Epithelial cell of esophagus (primary cell): Measurements from ENCODE around the gene TFF2.

Source experiments
- DNase-seq: peaks from one replicate; pipeline ENCODE4 v3.0.0; 2010; ENCODE audit warnings: low read depth
- H3K4me3 ChIP-seq: 2 replicates; pipeline ENCODE4 v1.5.1; 2011; ENCODE audit warnings: mild to moderate bottlenecking, low read length, control low read depth
- TF ChIP-seq, protein P1 (sequence below): IDR thresholded peaks from 2 replicates; pipeline ENCODE4 v1.5.1; 2011; ENCODE audit warnings: low read depth, mild to moderate bottlenecking, low read length, control low read depth, inconsistent platforms; ENCODE audit not compliant: insufficient read depth; ENCODE audit errors: missing control alignments

The TFF2 gene

DNA sequence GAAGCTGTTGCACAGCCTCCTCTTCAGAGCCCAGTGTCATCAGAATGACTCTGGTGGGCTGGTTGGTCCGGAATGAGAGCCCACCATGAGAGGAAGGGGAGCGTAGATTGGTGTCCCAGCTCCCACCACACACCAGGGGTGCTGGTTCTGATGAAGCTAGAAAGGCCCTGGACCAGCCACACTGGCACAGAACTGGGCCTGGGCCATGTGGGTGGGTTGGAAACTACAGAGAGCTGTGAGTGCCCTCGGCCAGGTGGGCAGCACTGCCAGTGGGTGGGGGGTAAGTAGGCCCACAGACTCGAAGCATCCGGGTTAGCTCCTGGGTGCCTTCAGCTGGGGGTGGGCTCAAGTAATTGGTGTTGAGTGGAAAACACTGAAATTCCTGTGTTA is 27.2 kb upstream of the TFF2 start:
- TF ChIP-seq, protein P1, sequence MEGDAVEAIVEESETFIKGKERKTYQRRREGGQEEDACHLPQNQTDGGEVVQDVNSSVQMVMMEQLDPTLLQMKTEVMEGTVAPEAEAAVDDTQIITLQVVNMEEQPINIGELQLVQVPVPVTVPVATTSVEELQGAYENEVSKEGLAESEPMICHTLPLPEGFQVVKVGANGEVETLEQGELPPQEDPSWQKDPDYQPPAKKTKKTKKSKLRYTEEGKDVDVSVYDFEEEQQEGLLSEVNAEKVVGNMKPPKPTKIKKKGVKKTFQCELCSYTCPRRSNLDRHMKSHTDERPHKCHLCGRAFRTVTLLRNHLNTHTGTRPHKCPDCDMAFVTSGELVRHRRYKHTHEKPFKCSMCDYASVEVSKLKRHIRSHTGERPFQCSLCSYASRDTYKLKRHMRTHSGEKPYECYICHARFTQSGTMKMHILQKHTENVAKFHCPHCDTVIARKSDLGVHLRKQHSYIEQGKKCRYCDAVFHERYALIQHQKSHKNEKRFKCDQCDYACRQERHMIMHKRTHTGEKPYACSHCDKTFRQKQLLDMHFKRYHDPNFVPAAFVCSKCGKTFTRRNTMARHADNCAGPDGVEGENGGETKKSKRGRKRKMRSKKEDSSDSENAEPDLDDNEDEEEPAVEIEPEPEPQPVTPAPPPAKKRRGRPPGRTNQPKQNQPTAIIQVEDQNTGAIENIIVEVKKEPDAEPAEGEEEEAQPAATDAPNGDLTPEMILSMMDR = no peak
- DNase-seq = no peak
- H3K4me3 ChIP-seq = no peak overlapping the region

DNA sequence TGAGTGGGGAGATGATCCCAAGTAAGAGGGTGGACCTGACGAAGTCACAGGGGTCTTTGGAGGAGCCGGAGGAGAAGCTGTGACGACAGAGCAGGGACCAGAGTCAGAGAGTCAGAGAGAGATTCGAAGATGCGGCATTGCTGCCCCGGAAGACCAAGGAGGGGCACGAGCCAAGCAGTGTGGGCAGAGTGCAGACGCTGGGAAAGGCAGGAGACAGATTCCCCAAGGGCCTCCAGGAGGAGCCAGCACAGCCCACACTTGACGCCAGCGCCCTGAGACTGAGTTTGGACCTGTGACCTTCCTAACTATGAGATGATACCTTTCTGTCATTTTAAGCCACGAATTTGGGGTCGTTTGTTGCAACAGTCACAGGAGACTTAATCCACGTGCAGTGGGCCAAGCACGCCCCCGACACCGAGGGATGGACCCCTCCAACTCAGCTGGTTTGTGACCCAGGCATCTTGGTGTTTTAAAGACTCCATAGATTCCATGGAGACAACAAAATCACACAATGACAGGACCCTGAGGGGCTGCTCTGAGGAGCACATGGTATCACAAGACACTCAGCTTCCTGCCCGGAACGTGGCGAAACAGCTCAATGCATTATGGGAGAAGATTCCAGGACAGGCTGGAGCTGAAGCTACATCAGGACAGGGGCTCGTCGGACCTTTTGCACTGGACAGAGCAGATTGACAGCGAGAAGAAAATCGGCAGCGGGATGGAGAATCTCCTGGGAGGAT is 26.6 kb upstream of the TFF2 start:
- no peak for DNase-seq
- H3K4me3 ChIP-seq = no peak overlapping the region
- TF ChIP-seq, protein P1 = no peak

DNA sequence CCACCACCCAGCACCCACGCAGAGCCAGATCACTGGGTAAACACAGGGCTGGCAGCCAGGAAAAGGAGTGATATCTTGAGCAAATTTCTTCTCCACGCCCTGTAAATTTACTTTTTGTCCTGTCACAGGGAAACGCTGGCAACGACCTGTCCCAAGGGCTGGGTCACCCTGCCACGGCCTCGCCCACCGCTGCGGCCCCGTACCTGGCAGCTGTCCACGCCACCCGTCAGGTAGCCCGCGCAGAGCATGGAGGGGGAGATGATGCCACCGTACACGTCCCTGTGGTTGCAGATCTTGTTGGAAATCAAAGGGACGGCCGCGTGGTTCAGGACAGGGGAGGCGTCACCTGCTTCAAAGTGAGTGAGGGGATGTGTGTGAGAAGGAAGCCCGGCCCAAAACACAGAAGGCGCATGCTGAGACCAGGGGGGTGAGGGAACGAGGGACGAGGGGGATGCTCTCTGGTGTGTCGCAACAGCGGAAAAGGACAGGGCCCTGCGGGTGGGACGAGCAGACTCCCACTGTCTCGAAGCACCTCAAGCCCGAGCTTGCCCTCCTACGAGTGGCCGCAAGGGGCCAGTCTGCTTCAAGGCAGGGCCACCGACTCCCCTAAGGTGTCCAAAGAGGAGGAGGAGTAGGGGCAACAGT is 25.7 kb upstream of the TFF2 start:
- no peak for DNase-seq
- H3K4me3 ChIP-seq = no peak overlapping the region
- TF ChIP-seq, protein P1 = no peak

DNA sequence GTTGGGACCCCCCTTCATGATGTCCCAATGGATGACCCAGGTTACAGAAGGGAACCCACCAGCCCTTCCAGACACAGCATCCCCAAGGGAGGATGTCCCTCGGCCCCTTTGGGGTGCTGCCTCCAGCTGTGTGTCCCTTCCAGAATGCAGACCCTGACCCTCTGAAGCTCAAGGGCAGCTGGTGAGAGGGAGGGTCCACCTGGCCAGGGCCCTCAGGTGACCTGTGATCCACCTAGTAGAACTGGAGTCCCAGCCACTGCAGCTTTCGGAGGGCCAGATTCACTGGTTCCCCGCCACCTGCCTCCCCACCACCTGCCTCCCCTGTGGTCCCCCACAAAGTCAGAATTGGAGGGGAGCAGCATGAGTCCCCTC is 25.2 kb upstream of the TFF2 start:
- TF ChIP-seq, protein P1 = no peak
- no peak for DNase-seq
- no peak overlapping the region for H3K4me3 ChIP-seq

DNA sequence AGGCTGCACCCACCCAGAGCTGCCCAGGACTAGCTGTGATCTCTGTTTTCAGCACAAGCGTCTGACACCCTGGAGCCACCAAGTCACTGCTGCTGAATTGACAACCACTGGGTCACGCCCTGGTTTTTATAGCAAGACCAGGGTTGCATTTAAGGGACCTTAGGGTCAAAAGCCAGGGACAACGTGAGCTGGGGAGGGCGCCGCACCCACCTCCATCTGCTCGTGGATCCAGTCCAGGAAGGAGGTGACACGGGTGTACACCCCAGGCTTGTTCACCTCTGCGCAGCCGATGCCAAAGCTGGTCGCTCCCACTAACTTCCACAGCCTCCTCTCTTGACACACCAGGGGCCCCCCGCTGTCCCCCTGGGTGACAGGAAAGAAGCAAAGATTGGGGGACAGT is 24.7 kb upstream of the TFF2 start:
- TF ChIP-seq, protein P1 = no peak
- DNase-seq = no peak
- H3K4me3 ChIP-seq = no peak overlapping the region

DNA sequence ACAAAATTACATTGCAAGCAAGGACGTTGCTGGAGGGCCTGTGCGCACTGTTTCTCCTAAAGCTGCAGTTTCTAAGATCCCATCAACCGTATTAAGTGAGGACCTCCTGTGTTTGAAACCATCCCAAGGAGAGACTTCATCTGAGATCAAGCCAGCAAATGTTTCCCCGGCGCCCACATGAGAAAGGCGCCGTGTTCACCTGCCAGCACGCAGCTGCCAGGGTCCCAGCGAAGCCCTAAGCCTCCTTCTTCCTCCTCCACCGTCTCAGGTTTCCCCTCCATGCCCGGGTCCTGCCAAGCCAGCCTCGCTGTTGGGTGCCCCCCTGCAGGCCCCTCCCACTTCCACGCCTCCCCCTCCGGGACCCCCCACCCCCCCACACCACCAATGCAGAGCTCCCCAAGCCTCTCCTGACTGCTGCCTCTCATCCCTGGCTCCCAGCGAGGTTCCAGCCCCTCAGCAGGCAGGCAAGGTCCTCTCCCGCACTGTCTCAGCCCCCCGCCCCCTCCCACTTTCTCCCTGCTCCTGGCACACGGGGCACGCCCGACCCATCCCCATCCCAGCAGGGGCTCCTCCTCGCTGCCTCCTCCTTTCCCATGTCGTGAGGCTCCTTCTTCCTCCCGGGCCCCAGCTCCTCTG is 24.2 kb upstream of the TFF2 start:
- TF ChIP-seq, protein P1 = no peak
- no peak for DNase-seq
- no peak overlapping the region for H3K4me3 ChIP-seq
